H1 (cell line): ENCODE measurements around the gene EPSTI1. TPM values are rescaled to one million over a fixed set of nuclear protein-coding genes. Genes with fewer than 3 reads are reported as not detected.

Experiments used
- CTCF ChIA-PET: fragments of 300-600 bp; sonication (Branson Sonifier 250); formaldehyde crosslinking; loops from one replicate; lab custom pipeline; 2021; ENCODE audit not compliant: partially characterized antibody; lab: Charles Lee
- POLR2A ChIA-PET: fragments of 300-600 bp; sonication (Branson Sonifier 250); formaldehyde crosslinking; loops from one replicate; lab custom pipeline; 2021; ENCODE audit warnings: inconsistent platforms; ENCODE audit not compliant: partially characterized antibody; lab: Charles Lee
- DNase-seq, 2 experiments: peaks; one replicate each; pipeline versions ENCODE4 v3.0.0 to v3.0.0-alpha.2; 2010 to 2022; ENCODE audit warnings: low spot score in 2 of 2, low read depth in 1 of 2, mixed read lengths in 1 of 2
- FAIRE-seq: peaks from 2 replicates; lab custom pipeline; 2011; peaks lifted over from hg19 to GRCh38; lab: Jason Lieb, UNC
- H2AFZ ChIP-seq: 2 replicates; pipeline ENCODE4 v1.8.1; 2012; ENCODE audit warnings: low read length, inconsistent platforms
- H2AK5ac ChIP-seq: 2 replicates; pipeline ENCODE4 v1.6.1; 2013; ENCODE audit warnings: low read depth, low read length
- H2BK120ac ChIP-seq: replicated peaks from 2 replicates; pipeline ENCODE3; 2013; ENCODE audit warnings: low read depth, low read length, inconsistent platforms
- H2BK12ac ChIP-seq: 2 replicates; pipeline ENCODE4 v1.6.1; 2013; ENCODE audit warnings: low read depth, low read length
- H2BK15ac ChIP-seq: 2 replicates; pipeline ENCODE4 v1.6.1; 2013; ENCODE audit warnings: low read length
- H2BK20ac ChIP-seq: 2 replicates; pipeline ENCODE4 v1.6.1; 2013; ENCODE audit warnings: low read length
- H2BK5ac ChIP-seq: 2 replicates; pipeline ENCODE4 v1.6.1; 2013; ENCODE audit warnings: low read depth, low read length
- H3K14ac ChIP-seq: 2 replicates; pipeline ENCODE4 v1.6.1; 2013; ENCODE audit warnings: inconsistent platforms; ENCODE audit not compliant: insufficient read length
- H3K18ac ChIP-seq: 2 replicates; pipeline ENCODE4 v1.6.1; 2013; ENCODE audit warnings: low read length; ENCODE audit errors: extremely low read depth
- H3K23ac ChIP-seq: 2 replicates; pipeline ENCODE4 v1.6.1; 2013; ENCODE audit warnings: inconsistent platforms; ENCODE audit not compliant: insufficient read length
- H3K23me2 ChIP-seq: 2 replicates; pipeline ENCODE4 v1.6.1; 2013; ENCODE audit warnings: low read depth, low read length
- H3K27ac ChIP-seq: 2 replicates; pipeline ENCODE4 v1.6.1; 2011; ENCODE audit warnings: low read depth, low read length, inconsistent platforms
- H3K27me3 ChIP-seq, 4 experiments: replicated peaks in 1 of 4; 1 replicate in 1 of 4; 2 replicates in 3 of 4; pipeline versions ENCODE4 v1.6.1 to v1.8.1; 2011 to 2013; ENCODE audit warnings: low read length in 3 of 4, mild to moderate bottlenecking in 3 of 4, inconsistent platforms in 2 of 4, mixed read lengths in 2 of 4, moderate library complexity in 1 of 4; ENCODE audit not compliant: control insufficient read depth in 3 of 4, insufficient read depth in 3 of 4; ENCODE audit errors: extremely low read depth in 1 of 4
- H3K36me3 ChIP-seq, 4 experiments: 2 replicates each; pipeline versions ENCODE4 v1.6.1 to v1.8.1; 2011 to 2013; ENCODE audit warnings: mild to moderate bottlenecking in 4 of 4, low read length in 3 of 4, moderate library complexity in 2 of 4, control low read depth in 1 of 4, inconsistent platforms in 1 of 4; ENCODE audit not compliant: insufficient read depth in 4 of 4, control insufficient read depth in 2 of 4
- H3K4ac ChIP-seq: replicated peaks from 2 replicates; pipeline ENCODE3; 2013; ENCODE audit warnings: low read length, low read depth, mixed read lengths, inconsistent platforms; ENCODE audit not compliant: insufficient read length
- H3K4me1 ChIP-seq, 4 experiments: replicated peaks in 1 of 4; 1 replicate in 1 of 4; 2 replicates in 3 of 4; pipeline versions ENCODE4 v1.6.1 to v1.8.1; 2011 to 2013; ENCODE audit warnings: low read length in 3 of 4, inconsistent platforms in 2 of 4, mixed read lengths in 1 of 4; ENCODE audit not compliant: insufficient read depth in 4 of 4, control insufficient read depth in 3 of 4
- H3K4me2 ChIP-seq, 2 experiments: 2 replicates each; pipeline versions ENCODE4 v1.6.1 to v1.8.1; 2011 to 2013; ENCODE audit warnings: low read depth in 2 of 2, low read length in 2 of 2, control low read depth in 1 of 2, inconsistent platforms in 1 of 2, mild to moderate bottlenecking in 1 of 2; ENCODE audit not compliant: insufficient read depth in 1 of 2
- H3K4me3 ChIP-seq, 4 experiments: fragments of 200-600, 300-600 bp in 1 of 4; sonication (generic), shearing (Covaris generic), sonication (Bioruptor Twin) in 1 of 4; 2 replicates each; pipeline versions ENCODE4 v1.5.1 to v1.8.1; 2011 to 2016; ENCODE audit warnings: low read length in 4 of 4, low read depth in 3 of 4, control low read depth in 2 of 4, inconsistent platforms in 2 of 4, mild to moderate bottlenecking in 2 of 4, mixed read lengths in 1 of 4, moderate library complexity in 1 of 4; ENCODE audit not compliant: insufficient read depth in 2 of 4; ENCODE audit errors: extremely low read depth in 1 of 4
- H3K56ac ChIP-seq: replicated peaks from 2 replicates; pipeline ENCODE3; 2013; ENCODE audit warnings: low read depth, mild to moderate bottlenecking, mixed read lengths, low read length, inconsistent platforms; ENCODE audit not compliant: insufficient read length
- H3K79me1 ChIP-seq: 2 replicates; pipeline ENCODE4 v1.6.1; 2013; ENCODE audit warnings: low read depth, low read length, control low read depth
- H3K79me2 ChIP-seq, 2 experiments: 2 replicates each; pipeline versions ENCODE4 v1.6.1 to v1.8.1; 2012 to 2013; ENCODE audit warnings: low read length in 2 of 2, mild to moderate bottlenecking in 2 of 2, inconsistent platforms in 1 of 2; ENCODE audit not compliant: insufficient read depth in 2 of 2, control insufficient read depth in 1 of 2
- H3K9ac ChIP-seq, 4 experiments: replicated peaks in 1 of 4; 1 replicate in 1 of 4; 2 replicates in 3 of 4; pipeline versions ENCODE4 v1.6.1 to v1.8.1; 2011 to 2013; ENCODE audit warnings: low read depth in 3 of 4, low read length in 3 of 4, control low read depth in 2 of 4, mild to moderate bottlenecking in 2 of 4, moderate library complexity in 2 of 4, inconsistent platforms in 1 of 4; ENCODE audit errors: extremely low read depth in 1 of 4
- H3K9me3 ChIP-seq, 2 experiments: 2 replicates each; pipeline versions ENCODE4 v1.6.1 to v1.8.1; 2012 to 2013; ENCODE audit warnings: mild to moderate bottlenecking in 2 of 2, moderate library complexity in 2 of 2, control low read depth in 1 of 2, inconsistent platforms in 1 of 2, low read depth in 1 of 2, low read length in 1 of 2, mixed read lengths in 1 of 2; ENCODE audit not compliant: insufficient read depth in 2 of 2
- H4K20me1 ChIP-seq, 2 experiments: replicated peaks in 1 of 2; 2 replicates each; pipeline versions ENCODE3 to v1.8.1; 2011 to 2013; ENCODE audit warnings: inconsistent platforms in 2 of 2, low read length in 2 of 2, mild to moderate bottlenecking in 1 of 2; ENCODE audit not compliant: insufficient read depth in 2 of 2, control insufficient read depth in 1 of 2
- H4K5ac ChIP-seq: 2 replicates; pipeline ENCODE4 v1.6.1; 2013; ENCODE audit warnings: low read length, low read depth, mixed read lengths, inconsistent platforms; ENCODE audit not compliant: insufficient read length
- H4K8ac ChIP-seq: 2 replicates; pipeline ENCODE4 v1.8.0; 2013; ENCODE audit warnings: mild to moderate bottlenecking, moderate library complexity, low read length, inconsistent platforms; ENCODE audit not compliant: insufficient read depth; ENCODE audit errors: extremely low read depth
- H4K91ac ChIP-seq: replicated peaks from 2 replicates; pipeline ENCODE3; 2013; ENCODE audit warnings: low read length, mixed read lengths, inconsistent platforms; ENCODE audit not compliant: insufficient read length
- CEBPB ChIP-seq: IDR thresholded peaks from 2 replicates; pipeline ENCODE4 v1.6.1; 2012; ENCODE audit warnings: low read depth, low read length
- CHD1 ChIP-seq: IDR thresholded peaks from 2 replicates; pipeline ENCODE4 v1.6.1; 2012; ENCODE audit warnings: low read depth, low read length, improper control_type of control experiment
- CHD2 ChIP-seq: IDR thresholded peaks from 2 replicates; pipeline ENCODE4 v1.6.1; 2012; ENCODE audit warnings: low read length, improper control_type of control experiment
- NANOG ChIP-seq: IDR thresholded peaks from 2 replicates; pipeline ENCODE4 v1.6.1; 2011; ENCODE audit warnings: low read length, low read depth, mild to moderate bottlenecking, inconsistent platforms; ENCODE audit not compliant: insufficient read depth, poor library complexity, severe bottlenecking
- POLR2A ChIP-seq, 2 experiments: IDR thresholded peaks; 1 replicate in 1 of 2; 2 replicates in 1 of 2; pipeline ENCODE4 v1.6.1; 2011; ENCODE audit warnings: low read depth in 2 of 2, low read length in 2 of 2, mild to moderate bottlenecking in 2 of 2; ENCODE audit errors: control extremely low read depth in 1 of 2
- RBBP5 ChIP-seq: IDR thresholded peaks from 2 replicates; pipeline ENCODE4 v1.7.1; 2012; ENCODE audit warnings: low read depth, mild to moderate bottlenecking, inconsistent platforms, low read length, moderate library complexity, borderline replicate concordance
- SP4 ChIP-seq: IDR thresholded peaks from 2 replicates; pipeline ENCODE4 v1.6.1; 2012; ENCODE audit warnings: low read length, inconsistent platforms
- SUZ12 ChIP-seq: fragments of 200-600 bp; sonication (generic); IDR thresholded peaks from 2 replicates; pipeline ENCODE4 v1.6.1; 2012; ENCODE audit warnings: mild to moderate bottlenecking, inconsistent platforms, low read length, moderate library complexity, mixed read lengths
- USF2 ChIP-seq: IDR thresholded peaks from 2 replicates; pipeline ENCODE4 v1.6.1; 2011; ENCODE audit warnings: low read length, improper control_type of control experiment
- WGBS, 2 experiments: shearing (Covaris generic) in 1 of 2; methylation state at CpG; one replicate each; pipeline versions ENCODE4 v1.1.6 to v1.1.7; 2013 to 2015; ENCODE audit warnings: low lambda C conversion rate in 2 of 2, mixed read lengths in 2 of 2, inconsistent platforms in 1 of 2, low coverage in 1 of 2, missing lambda C conversion rate in 1 of 2; ENCODE audit not compliant: insufficient replicate concordance in 2 of 2, insufficient coverage in 1 of 2, insufficient read length in 1 of 2; ENCODE audit errors: extremely low coverage in 1 of 2, missing lambda C conversion rate in 1 of 2; 5-methylcytosine and 5-hydroxymethylcytosine counted together
- polyA plus RNA-seq, 7 experiments: library from polyadenylated mRNA; depleted of rRNA in 3 of 7; stranded (reverse) in 5 of 7; unstranded in 2 of 7; fragments of >200 nt in 5 of 7; fragments of 200-250 nt in 2 of 7; gene quantifications; 1 replicate in 5 of 7; 2 replicates in 1 of 7; 4 replicates in 1 of 7; pipeline versions ENCODE4 v1.2.1 to v1.2.3, GENCODE V29; 2011 to 2013; ENCODE audit warnings: missing spikeins in 2 of 7, mixed read lengths in 2 of 7
- total RNA-seq: library from RNA; stranded (reverse); fragmentation: NEBNext Ultra II Directional; extraction: Animal tissue kit (Norgen Biotek cat#: 25700); gene quantifications from 2 replicates; pipeline ENCODE4 v1.2.1, GENCODE V29; 2021
- TF ChIP-seq, protein P1 (sequence below): IDR thresholded peaks from 2 replicates; pipeline ENCODE4 v1.6.1; 2012; ENCODE audit warnings: low read length, inconsistent platforms
- TF ChIP-seq, protein P2 (sequence below): IDR thresholded peaks from 2 replicates; pipeline ENCODE4 v1.6.1; 2011; ENCODE audit warnings: low read depth, mild to moderate bottlenecking, low read length; ENCODE audit not compliant: insufficient read depth

Gene EPSTI1
- total and polyA plus RNA-seq, 2 of the 8 experiments (the other 6 are each of a cell fraction or from before 2014, with no cell fraction given), result 0.23 to 0.37 TPM

DNA sequence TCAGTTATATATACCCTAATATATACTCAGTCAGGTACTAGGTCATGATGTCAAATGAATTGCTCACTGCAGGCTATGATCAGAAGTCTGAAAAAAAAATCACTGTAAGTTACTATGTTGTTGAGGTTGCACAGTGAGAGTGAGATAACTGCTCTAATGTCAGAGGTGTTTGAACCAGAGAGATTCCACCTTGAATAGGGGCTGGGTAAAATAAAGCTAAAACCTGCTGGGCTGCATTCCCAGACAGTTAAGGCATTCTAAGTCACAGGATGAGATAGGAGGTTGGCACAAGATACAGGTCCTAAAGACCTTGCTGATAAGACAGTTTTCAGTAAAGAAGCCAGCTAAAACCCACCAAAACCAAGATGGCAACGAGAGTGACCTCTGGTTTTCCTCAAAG, 10.2 kb downstream of the EPSTI1 start:
- no peak overlapping the region for H3K56ac ChIP-seq
- WGBS, 2 experiments, result 88% methylated on average over 1 of the region's 1 CpG; no CpG with 5 or more reads in 1 of the 2 experiments
- no peaks in the 10 kb centered on the region for H3K79me2 ChIP-seq
- no peak overlapping the region for H3K4ac ChIP-seq
- H2BK120ac ChIP-seq, result peak overlapping the region; percentile 54
- no peak overlapping the region for H4K5ac ChIP-seq
- H3K9me3 ChIP-seq, result no peaks in the 10 kb centered on the region; a peak in 1 of 4 replicates
- no peak overlapping the region for H2AK5ac ChIP-seq
- FAIRE-seq (no peak), DNase-seq (no peak)
- no peak overlapping the region for H2BK5ac ChIP-seq
- no peak overlapping the region for H2BK20ac ChIP-seq
- no peak overlapping the region for H2BK15ac ChIP-seq
- H3K9ac ChIP-seq, result no peak overlapping the region
- no peak overlapping the region for H4K91ac ChIP-seq
- CTCF ChIA-PET, result interaction anchor here (1.6 to 2.6 kb wide), 3 partner anchors 8 to 12 kb away, joined by 4 to 12 read pairs (median 10); no protein-coding TSS in a partner anchor
- no peaks in the 10 kb centered on the region for H3K27me3 ChIP-seq
- H3K36me3 ChIP-seq, result no peaks in the 10 kb centered on the region
- no peaks in the 10 kb centered on the region for H4K20me1 ChIP-seq
- no peak overlapping the region for H3K18ac ChIP-seq
- H3K27ac ChIP-seq, result no peak overlapping the region
- no peak overlapping the region for H4K8ac ChIP-seq
- no peaks in the 10 kb centered on the region; the same call in 1 of the 2 replicates for H3K79me1 ChIP-seq
- H3K4me2 ChIP-seq, result no peak overlapping the region
- no peaks in the 10 kb centered on the region for H3K23me2 ChIP-seq
- TF ChIP-seq, protein P1, sequence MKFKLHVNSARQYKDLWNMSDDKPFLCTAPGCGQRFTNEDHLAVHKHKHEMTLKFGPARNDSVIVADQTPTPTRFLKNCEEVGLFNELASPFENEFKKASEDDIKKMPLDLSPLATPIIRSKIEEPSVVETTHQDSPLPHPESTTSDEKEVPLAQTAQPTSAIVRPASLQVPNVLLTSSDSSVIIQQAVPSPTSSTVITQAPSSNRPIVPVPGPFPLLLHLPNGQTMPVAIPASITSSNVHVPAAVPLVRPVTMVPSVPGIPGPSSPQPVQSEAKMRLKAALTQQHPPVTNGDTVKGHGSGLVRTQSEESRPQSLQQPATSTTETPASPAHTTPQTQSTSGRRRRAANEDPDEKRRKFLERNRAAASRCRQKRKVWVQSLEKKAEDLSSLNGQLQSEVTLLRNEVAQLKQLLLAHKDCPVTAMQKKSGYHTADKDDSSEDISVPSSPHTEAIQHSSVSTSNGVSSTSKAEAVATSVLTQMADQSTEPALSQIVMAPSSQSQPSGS, result no peak
- TF ChIP-seq, protein P2, sequence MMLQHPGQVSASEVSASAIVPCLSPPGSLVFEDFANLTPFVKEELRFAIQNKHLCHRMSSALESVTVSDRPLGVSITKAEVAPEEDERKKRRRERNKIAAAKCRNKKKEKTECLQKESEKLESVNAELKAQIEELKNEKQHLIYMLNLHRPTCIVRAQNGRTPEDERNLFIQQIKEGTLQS, result no peak
- no peak for TF ChIP-seq SP4
- no peak for TF ChIP-seq CEBPB
- no peak for TF ChIP-seq POLR2A (IDR thresholded peaks at IDR 0.05; ENCODE audit: control extremely low read depth in 1 of 2, low read depth in 2 of 2, low read length in 2 of 2)
- no peak for TF ChIP-seq NANOG
- no peak for TF ChIP-seq CHD1
- TF ChIP-seq CHD2, result no peak
- no peak for TF ChIP-seq SUZ12
- TF ChIP-seq USF2, result no peak
- no peak for TF ChIP-seq RBBP5
- H3K4me1 ChIP-seq, result peaks cover 0 to 7% (median 3%) of the 10 kb centered on the region in 4 experiments; a peak in 4 of 7 replicates
- H3K23ac ChIP-seq, result no peak overlapping the region
- H2BK12ac ChIP-seq, result no peak overlapping the region
- H2AFZ ChIP-seq, result no peak overlapping the region
- POLR2A ChIA-PET, result interaction anchor here (0.7 to 2.6 kb wide), 4 partner anchors 11 to 291 kb away, joined by 3 to 10 read pairs (median 4); partner anchors contain the start of gene EPSTI1
- H3K14ac ChIP-seq, result no peak overlapping the region
- no peak overlapping the region for H3K4me3 ChIP-seq
